ENCODE results near the gene PGBD2.
"Not testable (repeated sequence)": the region's sequence is repeated elsewhere in the genome, so short reads cannot be mapped to it uniquely, and the experiment has no call there.

PGBD2 gene

GRCh38 chr1:248924696-248925532, 18.9 kb downstream of the PGBD2 start:
- FAIRE-seq: peak; percentile 68
- peak; percentile 17 for DNase-seq (ENCODE audit: extremely low spot score, insufficient read length, low read depth)

GRCh38 chr1:248925859-248926258, 19.8 kb downstream of the PGBD2 start:
- DNase-seq (ENCODE audit: extremely low spot score, insufficient read length, low read depth); FAIRE-seq: not testable (repeated sequence)

- FAIRE-seq: no peak
- no peak for DNase-seq (ENCODE audit: extremely low spot score, insufficient read length, low read depth)
Measured at GRCh38 chr1:248926401-248927182, 20.6 kb downstream of the PGBD2 start.

- FAIRE-seq; DNase-seq (ENCODE audit: extremely low spot score, insufficient read length, low read depth): not testable (repeated sequence)
Measured at GRCh38 chr1:248927283-248927682, 21.2 kb downstream of the PGBD2 start.

- FAIRE-seq; DNase-seq (ENCODE audit: extremely low spot score, insufficient read length, low read depth): not testable (repeated sequence)
Measured at GRCh38 chr1:248928122-248928521, 22.1 kb downstream of the PGBD2 start.

- FAIRE-seq: not testable (repeated sequence)
Measured at GRCh38 chr1:248930037-248930436, 24.0 kb downstream of the PGBD2 start.

GRCh38 chr1:248938173-248938809, 32.3 kb downstream of the PGBD2 start:
- not testable (repeated sequence) for DNase-seq (ENCODE audit: extremely low spot score, insufficient read length, low read depth); FAIRE-seq

More at GRCh38 chr1:248930037-248930436, 24.0 kb downstream of the PGBD2 start:
- not testable (repeated sequence) for DNase-seq (ENCODE audit: extremely low spot score, insufficient read length, low read depth)

GRCh38 chr1:248944134-248944999, 38.3 kb downstream of the PGBD2 start:
- DNase-seq (ENCODE audit: extremely low spot score, insufficient read length, low read depth); FAIRE-seq: not testable (repeated sequence)

- not testable (repeated sequence) for FAIRE-seq; DNase-seq (ENCODE audit: extremely low spot score, insufficient read length, low read depth)
Measured at GRCh38 chr1:248945000-248945423, 39.0 kb downstream of the PGBD2 start.

GRCh38 chr1:248945453-248945852, 39.4 kb downstream of the PGBD2 start:
- DNase-seq (ENCODE audit: extremely low spot score, insufficient read length, low read depth): not testable (repeated sequence)
- FAIRE-seq: peak; percentile 89

- DNase-seq (ENCODE audit: extremely low spot score, insufficient read length, low read depth); FAIRE-seq: not testable (repeated sequence)
Measured at GRCh38 chr1:248945856-248946416, 39.9 kb downstream of the PGBD2 start.
